Astrocyte (in vitro differentiated cells and primary cell): ENCODE measurements around the gene CIDEC.

Experiments used
- EZH2 ChIP-seq: IDR thresholded peaks from 2 replicates; pipeline ENCODE4 v1.6.1; 2012; ENCODE audit warnings: mild to moderate bottlenecking, low read length, inconsistent platforms; ENCODE audit not compliant: insufficient read depth
- TF ChIP-seq, protein P1 (sequence below): IDR thresholded peaks from 2 replicates; pipeline ENCODE4 v1.5.1; 2011; ENCODE audit warnings: low read depth, mild to moderate bottlenecking, inconsistent platforms, low read length, moderate library complexity; ENCODE audit not compliant: insufficient read depth

DNA sequence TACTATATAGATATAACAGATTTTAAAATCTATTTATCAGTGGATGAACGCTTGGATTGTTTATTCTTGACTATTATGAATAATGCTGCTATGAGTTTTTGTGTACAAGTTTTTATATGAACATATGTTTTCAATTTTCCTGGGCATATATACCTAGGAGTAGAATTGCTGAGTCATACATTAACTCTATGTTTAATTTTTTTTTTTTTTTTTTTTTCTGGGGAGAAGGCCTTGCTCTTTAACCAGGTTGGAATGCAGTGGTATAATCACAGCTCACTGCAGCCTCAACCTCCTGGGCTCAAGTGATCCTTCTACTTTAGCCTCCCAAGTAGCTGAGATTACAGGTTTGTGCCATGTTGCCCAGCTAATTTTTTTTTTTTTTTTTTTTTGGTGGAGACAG, 9.1 kb downstream of the CIDEC start:
- TF ChIP-seq, protein P1, sequence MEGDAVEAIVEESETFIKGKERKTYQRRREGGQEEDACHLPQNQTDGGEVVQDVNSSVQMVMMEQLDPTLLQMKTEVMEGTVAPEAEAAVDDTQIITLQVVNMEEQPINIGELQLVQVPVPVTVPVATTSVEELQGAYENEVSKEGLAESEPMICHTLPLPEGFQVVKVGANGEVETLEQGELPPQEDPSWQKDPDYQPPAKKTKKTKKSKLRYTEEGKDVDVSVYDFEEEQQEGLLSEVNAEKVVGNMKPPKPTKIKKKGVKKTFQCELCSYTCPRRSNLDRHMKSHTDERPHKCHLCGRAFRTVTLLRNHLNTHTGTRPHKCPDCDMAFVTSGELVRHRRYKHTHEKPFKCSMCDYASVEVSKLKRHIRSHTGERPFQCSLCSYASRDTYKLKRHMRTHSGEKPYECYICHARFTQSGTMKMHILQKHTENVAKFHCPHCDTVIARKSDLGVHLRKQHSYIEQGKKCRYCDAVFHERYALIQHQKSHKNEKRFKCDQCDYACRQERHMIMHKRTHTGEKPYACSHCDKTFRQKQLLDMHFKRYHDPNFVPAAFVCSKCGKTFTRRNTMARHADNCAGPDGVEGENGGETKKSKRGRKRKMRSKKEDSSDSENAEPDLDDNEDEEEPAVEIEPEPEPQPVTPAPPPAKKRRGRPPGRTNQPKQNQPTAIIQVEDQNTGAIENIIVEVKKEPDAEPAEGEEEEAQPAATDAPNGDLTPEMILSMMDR = no peak
- TF ChIP-seq EZH2 = no peak
